OCI-LY3 (cell line): Measurements from ENCODE around the gene EGLN2.

ENCODE experiments used
- CTCF ChIP-seq: fragments of 200-600, 300-600 bp; sonication (generic); IDR thresholded peaks from 2 replicates; pipeline ENCODE4 v1.5.1; 2014; ENCODE audit warnings: antibody characterized with exemption, low read length, low read depth
- EZH2phosphoT487 ChIP-seq: fragments of 200-600 bp; shearing (Covaris generic); IDR thresholded peaks from 2 replicates; pipeline ENCODE4 v1.6.1; 2018; ENCODE audit warnings: antibody characterized with exemption, mixed run types, low read depth

GRCh38 chr19:40806423-40807146 lies 7.6 kb downstream of the EGLN2 start:
- TF ChIP-seq CTCF (peak; percentile 76), EZH2phosphoT487 (no peak)
